ENCODE data around the gene UGT1A5.

UGT1A5 gene

DNA sequence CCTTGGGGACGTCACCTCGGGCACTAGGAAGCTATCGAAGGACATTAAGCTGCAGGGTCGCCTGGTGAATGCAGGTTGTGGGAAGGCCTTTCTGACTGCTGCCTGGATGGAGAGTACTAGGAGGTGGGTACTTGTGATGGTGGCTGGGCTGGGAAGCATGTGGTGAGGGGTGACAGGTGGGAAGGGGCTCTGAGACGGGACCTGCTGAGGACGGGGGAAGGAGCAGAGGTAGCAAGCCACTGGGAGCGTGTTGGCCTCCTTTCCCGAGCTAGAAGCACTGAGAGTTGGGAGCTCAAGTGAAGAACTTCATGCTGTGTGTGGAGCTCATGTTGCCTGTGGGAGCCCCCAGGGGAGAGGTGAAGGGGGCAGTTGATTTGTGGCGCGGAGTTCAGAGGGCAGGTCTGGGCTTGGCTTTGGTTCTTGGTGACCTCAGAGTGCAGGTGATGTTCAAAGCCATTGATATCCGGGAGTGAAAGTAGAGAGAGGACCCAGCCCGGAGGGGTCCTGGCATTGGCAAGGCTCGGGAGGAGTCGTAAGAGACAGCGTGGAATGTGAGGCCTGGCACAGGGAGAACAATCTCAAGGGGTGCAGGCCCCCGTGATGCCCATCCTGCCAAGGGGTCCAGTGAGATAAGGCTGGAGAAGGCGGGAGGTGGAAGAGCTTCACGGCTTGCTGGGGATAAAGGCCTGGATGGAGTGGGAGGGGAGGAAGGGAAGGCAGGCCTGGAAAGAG lies 78.6 kb downstream of the UGT1A5 start:
- no peak for DNase-seq

DNA sequence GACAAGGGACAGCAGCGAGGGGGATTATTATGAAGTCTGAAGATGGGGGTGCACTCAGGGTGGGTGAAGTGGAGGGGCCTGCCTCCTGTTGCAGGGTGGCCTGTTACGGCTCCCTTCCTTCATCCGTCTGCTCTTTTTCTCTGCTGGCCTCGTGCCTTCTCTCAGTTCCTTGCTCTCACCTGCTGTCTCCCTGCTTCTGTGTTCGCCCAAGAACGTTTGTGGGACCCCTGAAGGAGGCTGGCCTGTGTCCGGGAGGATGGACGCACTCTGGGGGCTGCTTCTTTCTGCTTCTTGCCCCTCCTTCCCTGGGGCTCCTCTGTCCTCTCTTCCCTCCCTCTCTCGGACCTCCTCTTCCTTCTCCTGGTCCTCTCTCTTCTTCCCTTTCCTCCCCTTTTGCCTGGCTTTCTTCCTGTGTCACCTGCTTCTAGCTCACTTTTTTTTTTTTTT lies 79.2 kb downstream of the UGT1A5 start:
- DNase-seq = no peak

DNA sequence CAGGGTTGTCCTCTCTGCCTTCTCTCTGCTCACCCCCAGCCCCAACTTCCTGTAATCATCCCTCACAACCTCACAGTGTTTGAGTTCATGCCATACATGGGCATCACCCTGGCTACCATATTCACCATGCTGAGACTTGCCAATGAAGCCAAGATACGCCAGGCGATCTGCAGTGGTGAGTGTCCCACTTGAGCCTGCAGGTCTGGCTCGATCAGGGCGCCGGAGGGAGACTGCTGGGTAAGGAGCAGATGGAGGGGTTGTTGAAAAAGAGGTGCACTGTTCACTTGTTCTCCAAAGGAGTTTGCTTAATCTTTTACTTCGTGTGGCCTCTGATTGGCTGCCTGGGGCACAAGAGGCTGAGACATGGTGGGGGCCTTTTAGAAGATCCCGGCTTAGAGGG lies 80.0 kb downstream of the UGT1A5 start:
- no peak for DNase-seq

DNA sequence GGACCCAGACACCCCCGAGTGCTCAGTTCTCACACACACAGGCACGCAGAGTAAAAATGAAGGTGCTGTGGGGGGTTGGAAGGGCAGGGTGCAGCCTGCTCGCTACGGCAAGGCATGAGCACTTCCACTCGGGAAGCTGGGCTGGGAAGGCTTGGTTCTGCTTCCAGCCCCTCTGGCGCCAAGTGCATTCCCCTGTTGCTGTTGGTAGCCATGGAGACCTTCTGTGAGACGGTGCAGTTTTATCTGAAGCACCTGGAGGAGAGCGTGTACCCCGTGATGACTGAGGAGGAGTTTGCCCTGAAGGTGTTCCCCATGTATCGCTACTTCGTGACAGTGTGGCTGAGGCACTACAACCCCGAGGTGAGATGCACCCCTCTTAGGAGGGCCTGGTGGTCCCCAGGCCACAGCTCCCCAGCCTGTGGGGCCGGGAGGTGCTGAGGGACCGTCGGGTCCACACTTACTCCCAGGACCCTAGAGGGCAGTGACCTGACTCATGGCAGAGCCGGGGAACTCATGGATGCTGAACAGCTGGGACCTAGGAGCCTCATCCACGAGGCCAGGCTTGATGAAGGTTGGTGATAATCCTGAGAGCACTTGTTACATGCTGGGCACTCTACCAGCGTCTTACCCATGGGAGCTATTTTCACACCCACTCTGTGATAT lies 80.9 kb downstream of the UGT1A5 start:
- no peak for DNase-seq

DNA sequence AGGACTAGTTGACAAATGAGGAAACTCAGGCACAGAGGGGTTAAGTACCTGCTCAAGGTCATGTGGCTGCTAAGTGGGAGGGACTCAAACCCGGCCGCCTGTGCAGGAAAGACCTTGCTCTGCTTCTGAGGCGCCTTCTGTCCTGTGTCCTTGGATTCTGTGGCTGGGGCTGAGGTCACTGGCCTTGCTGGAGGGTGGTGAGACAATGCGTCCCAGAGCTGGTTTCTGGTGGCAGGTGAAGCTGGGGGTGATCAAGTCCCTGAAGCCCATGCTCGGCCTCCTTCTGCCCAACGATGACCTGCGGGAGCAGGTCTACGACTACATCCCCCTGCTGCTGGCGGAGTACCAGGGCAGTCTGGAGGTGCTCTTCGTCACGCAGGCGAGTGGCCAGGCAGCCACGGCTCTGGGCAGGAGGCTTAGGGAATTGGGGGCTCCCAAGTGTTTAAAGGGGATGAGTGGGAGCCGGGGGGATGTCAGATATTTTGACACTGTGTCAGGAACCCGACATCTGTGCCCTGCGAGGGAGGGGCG lies 81.5 kb downstream of the UGT1A5 start:
- DNase-seq = no peak

DNA sequence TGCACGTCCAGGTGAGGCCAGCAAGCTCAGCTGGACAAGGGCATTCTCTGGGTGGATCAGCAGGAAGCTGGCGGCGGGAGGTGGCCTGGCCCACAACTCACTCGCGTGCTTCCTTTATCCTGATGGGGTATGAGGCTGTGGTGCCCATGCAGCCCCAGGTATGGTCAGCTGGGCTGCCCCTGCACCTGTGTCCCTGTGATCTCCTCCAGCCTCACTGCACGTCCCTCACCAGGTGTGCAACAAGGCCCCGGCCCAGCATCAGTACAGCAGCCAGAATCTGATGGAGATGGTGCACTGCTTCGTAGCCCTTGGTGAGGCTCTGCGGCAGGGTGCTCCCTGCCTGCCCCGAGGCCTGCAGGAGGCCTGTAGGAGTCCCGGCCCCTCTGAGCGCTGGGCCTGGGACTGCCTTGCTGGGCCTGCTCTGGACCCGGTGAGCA lies 83.0 kb downstream of the UGT1A5 start:
- DNase-seq = no peak

DNA sequence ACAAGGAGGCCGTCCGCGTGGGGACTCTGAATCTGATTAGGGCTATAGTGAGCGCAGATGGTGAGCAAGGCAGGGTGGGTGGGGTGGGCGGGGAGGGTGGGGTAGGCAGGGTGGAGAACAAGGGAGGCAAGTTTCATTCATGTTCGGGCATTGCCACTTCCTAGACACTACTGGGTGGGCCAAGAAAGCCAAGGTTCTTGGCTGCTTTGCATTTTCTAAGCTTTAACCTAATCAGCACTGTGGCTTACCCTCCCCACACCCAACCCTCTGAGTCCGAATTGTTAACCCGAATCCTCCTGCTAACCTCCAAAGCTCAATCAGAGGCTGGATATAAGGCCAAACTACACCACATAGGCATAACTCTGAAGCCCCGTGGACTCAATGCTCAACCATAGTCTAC lies 83.5 kb downstream of the UGT1A5 start:
- DNase-seq = no peak

DNA sequence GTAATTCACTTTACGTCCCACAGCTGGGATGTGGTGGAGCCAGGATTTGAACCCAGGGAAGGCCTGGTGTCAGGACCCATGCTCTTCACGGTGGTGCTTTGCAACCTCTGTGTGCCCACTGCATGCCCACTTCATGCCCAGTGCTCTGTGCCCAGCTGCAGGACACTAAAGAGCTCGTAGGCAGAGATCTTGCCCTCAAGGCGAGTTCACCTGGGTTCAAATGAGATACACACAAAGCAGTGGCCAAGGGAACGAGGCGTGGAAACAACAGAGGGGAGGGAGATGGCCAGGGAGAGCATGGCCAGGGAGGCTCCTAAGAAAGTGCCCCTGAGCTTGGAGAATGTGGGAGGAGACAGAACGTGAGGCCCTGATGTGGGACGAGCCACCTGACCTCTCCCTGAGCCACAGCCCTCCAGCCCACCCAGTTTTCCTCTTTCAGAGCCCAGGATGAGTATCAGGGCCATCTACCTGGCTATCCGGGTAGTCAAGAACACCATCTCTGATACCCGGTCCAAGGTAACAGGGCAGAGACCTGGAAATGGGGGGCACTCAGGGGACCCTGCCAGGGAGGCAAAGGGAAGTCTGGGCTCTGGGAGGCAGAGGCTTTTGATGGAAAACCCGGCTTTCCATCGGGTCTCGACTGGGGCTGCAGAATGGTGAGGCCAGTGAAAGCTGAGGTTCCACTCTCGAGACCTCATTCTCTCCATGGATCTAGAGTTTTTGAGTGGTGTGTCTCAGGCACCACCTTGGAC lies 85.8 kb downstream of the UGT1A5 start:
- DNase-seq = no peak

DNA sequence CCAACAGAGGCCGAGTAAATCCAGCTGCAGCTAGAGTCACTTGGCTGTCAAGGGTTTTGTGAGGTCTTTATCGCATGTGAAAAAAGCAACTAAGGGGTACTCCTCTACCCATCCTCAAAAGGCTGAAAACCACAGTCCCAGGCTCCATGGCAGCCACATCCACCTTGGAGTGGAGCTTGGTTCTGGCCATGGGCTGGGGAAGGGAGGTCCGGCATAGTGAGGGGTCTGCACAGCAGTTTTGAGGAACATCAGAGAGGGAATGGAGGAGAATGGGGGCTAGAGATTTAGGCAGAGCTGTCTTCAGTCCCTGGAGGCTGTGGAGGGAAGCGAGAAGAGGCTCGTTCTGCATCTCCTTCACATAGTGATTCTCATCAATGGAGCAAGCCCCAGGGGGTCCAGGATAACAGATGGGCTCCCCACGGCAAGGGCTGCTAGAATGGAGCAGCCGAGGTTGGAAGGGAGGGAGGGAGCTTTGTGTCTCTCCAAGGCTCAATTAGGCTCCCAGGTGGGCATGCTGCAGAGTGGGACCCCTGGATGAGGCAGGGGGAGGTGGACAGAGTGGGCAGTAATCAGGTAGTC lies 86.5 kb downstream of the UGT1A5 start:
- DNase-seq = no peak

DNA sequence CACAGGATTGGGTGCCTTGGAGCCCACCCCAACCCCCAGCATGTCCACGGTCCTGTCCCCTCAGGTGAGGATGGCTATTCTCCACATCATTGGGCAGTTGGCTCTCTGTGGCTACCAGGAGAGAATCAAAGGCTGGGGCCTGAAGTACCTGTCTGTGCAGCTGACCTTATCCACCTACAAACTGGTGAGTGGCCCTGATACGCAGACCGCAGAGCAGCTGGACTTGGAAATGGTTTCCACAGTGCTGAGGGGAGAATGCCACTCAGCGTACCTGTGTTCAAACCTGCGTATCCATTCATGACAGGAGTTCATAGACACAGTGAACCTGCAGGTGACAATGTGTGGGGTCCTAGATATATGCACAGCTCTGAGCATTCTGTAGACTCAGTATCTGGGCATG lies 87.0 kb downstream of the UGT1A5 start:
- DNase-seq = no peak

DNA sequence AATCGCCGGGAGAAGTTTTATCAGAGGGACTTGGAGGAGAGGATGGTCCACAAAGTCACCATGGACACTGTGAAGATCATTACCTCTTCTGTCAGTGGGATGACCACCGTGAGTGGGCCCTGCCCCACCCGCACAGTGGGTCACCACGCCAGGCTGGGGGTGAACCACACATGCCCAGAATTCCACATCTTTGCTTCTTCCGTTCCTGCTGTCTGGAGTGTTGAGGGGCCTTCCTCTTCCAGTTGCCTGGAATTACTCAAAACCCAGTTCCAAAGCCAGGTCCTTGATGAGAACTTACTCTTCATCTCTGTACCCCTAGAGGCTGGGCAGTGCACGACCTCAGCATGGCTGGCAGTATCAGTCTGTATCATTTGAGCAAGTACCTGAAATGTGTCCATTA lies 87.5 kb downstream of the UGT1A5 start:
- no peak for DNase-seq

DNA sequence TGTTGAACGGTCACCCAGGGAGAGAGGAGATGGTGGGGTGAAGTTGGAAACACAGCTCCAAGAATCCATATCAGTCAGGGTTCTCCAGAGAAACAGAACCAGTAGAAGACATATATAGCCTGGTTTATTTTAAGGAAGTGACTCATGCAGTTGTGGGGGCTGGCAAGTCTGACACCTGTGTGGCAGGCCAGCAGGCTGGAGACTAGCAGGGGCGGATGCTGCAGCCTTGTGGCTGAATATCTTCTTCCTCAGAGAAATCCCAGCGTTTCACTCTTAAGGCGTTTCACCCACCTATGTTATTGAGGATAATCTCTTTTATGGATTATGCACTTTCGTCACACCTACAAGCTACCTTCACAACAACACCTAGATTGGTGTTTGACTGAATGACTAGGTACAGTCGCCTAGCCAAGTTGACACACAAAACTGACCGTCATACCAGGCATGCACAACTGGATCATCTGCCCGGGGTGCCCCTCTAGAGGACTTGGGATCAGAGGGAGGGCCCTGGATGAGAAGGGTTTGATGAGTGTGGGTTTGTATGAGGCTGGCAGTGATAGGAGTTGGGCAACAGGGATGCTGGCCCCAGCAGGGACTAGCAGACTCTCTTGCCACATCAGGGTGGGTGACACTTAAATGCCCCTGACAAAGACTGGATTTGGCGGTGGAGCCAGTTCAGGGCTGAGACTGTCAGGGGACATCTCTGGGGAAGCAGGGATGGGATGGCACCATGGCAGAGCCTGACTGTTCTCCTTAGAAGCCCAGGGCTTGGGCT lies 88.8 kb downstream of the UGT1A5 start:
- no peak for DNase-seq

DNA sequence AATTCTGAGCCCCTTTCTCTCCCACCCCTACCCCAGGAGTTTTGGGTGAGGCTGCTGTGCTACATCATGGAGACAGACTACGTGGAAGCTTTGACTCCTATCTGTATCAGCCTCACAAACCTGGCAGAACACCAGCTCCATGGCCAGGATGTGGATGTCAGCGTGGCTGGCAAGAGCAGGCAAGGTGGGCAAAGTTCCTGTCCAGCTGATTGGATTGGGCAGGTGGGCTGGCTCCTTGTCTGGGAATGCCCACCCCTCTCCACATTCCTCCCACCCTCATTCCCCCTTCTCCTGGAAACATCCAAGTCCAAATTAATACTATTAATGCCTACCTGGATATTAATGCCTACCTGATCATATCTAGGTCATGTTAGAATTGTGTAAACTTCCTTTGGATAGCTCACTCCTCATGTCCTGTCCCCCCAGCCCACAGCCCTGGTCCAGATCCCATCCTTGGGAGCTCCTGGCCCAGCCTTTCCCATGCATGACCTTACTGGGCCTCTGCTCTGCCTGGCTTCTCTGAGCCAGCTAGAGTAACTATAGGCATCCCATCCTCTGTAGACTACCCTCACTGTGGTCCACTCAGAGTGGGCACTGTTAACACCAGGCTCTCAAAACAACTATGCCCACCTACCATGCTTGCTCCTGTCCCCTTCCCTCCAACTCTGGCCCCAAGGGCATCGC lies 89.6 kb downstream of the UGT1A5 start:
- no peak for DNase-seq

DNA sequence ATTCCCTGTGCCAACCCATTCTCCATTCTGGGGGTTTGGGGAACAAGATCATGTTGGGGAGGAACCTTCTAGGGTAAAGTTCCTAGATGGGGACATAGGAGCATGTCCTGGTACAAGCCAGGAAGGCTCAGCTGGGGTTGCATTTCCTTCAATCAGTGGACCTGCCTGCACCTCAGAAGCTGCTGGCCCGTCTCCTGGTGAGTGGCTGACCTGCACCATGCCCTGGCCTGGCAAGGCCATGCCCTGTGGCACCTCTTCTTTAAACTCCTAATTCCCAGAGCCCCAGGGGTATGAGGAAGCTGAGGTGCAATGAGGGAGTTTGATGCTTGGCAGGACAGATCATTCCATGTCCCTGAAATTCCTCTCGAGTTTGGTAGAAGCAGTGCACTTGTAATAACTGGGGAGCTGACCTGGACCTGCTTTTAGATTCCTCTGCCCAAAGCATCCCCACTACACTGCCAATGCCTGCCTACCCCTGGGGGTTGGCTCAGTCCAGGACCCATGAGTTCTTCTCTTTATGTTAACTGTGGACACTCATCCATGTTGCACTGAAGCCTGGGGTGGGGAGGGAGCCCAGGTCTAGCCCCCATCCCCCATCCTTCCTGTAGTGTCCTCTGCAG lies 90.7 kb downstream of the UGT1A5 start:
- DNase-seq = no peak

DNA sequence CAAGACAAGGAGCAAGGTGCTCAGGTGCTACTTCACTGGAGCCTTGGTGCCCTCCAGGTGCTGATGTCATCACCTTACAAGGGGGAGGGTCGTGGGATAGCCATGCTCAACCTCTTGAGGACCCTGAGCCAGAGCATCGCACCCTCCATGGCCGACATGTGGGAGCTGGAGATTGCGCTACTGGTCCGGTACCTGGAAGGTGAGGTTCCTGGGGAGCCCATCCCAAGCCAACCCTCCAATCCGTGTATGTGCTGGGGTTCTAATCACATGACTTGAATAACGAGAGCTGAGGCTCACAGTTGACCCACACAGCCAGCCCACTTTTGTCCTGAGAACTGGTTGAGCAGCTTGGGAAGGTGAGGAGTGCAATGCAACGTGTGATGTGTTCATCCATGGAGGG lies 91.3 kb downstream of the UGT1A5 start:
- DNase-seq = no peak

DNA sequence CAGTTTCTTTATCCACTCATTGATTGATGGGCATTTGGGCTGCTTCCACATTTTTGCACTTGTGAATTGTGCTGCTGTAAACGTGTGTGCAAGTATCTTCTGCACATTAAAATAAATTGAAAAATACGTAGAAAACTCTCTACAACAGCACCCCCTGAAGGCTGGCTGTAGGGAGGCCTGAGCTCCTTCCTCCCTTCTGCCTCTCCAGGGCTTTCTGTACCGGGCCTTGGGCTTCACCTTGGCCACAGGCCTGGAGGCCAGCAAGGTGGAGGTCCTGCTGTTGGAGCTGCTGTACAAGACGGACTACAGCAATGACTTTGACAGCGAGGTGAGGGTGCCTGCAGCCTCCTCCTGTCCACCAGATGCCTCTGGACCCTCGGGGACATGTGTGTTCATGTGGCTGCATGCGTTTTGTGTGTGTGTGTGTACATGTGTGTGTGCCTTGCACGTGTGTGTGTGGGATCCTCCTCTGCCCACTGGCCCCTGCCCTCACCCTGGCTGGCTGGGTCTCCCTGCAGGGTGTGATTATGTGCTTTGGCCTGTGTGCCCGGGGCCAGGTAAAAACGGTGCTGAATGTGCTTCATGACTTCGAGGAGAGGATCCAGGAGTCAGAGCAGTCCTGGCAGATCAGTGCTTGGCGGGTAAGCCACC lies 94.6 kb downstream of the UGT1A5 start:
- DNase-seq = no peak

DNA sequence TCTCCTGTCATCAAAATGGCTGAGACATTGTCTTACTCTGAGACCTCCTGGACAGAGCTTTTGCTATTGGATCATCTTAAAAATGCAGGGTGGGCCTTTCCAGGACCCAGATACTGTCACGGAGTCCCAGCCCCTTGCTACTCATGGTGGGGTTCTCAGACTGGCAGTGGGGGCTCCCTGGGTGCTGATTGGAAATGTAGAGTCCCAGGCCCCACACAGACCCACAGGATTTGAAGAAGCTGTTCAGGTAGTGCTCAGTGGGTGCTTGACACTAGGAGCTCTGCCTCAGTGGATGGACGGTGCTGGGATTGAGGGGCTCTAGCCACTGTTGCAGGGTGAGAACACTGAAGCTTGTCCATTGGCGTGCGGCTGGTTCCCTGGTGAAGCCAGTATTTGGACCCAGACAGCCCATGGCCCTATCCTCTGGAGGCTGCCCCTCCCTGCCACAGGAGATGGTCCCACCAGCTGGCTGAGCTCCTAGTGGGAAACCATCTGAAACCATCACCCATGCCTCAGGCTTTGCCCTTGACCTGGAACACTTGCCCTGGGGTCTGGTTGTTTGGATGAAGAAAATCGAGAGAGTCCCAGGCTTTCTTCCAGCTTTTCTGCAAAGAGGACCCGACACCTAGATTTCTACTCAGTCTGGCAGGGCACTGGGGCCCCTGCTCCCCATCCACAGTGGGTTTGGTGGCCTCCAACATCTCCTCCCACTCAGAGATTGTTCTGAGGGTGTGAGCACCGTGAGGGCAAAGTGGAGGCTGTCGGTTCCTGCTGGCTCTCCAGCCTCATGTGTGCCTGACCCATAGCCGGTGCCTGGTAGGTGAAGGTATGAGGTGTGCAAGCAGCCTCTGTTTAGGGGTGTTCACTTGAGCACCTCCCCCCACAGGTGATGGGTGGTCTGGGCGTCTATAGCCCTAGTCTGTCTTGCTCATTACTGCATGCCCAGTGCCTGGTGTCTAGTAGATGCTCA lies 95.5 kb downstream of the UGT1A5 start:
- no peak for DNase-seq

DNA sequence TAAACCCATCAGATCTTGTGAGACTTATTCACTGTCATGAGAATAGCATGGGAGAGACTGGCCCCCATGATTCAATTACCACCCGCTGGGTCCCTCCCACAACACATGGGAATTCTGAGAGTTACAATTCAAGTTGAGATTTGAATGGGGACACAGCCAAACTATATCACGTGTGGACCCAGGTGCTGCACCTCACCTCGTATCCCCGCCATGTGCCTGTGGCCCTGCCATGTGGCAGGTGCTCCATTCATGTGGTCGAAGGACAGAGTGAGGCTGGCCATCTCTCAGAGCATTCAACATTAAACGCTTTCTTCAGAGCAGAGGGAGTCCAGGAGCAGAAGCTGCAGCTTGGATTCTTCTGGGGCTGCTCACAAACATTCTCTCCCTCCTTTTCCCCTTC lies 97.7 kb downstream of the UGT1A5 start:
- no peak for DNase-seq

DNA sequence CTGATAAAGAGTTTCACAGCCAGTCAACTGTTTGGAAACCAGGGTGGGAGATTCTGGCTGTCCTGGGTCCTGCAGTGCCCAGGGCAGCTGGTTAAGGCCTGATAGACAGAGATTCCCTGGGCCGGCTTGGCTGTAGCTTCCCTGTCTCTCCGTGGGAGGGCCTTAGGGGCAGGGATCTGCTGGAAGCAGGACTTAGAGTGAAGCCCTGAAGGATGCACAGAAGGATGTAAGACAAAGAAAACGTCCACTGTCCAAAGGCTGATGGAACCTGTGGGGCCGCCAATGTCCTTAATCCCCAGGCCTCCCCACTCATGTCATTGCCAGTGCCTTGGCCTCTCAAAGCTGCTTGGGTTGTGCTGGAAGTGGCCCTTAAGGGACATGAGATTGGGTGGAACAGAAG lies 98.4 kb downstream of the UGT1A5 start:
- no peak for DNase-seq

DNA sequence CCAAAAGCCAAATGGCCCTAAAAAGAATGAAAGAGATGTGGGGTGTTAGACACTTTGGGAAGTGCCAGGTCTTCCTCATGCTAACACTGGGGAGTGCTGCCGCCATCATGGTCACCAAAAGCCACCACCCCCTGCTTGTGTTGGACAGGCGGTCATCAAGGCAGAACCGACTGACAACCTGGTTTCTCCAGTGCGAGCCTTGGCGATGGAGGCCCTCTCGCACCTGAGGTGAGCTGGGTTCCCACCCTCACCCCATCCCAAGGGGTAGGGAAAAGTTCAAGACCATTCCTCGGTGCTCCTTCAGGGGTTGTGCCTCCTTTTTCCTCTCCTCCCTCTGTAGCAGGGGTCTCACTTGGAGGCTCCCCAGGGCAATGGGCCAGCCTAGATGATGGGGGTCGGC lies 99.0 kb downstream of the UGT1A5 start:
- no peak for DNase-seq

Measured in SHP77 treated with DMSO at 0.1 percent for 48 hours (cell line).